GM12891 (cell line): ENCODE data around the gene USH2A.

Experiments
- DNase-seq: peaks from one replicate; pipeline ENCODE4 v3.0.0; 2011; ENCODE audit warnings: low spot score; ENCODE audit not compliant: insufficient read length
- FAIRE-seq: peaks from 2 replicates; lab custom pipeline; 2011; peaks lifted over from hg19 to GRCh38; lab: Jason Lieb, UNC
- PAX5 ChIP-seq: IDR thresholded peaks from 2 replicates; pipeline ENCODE4 v1.6.1; 2011; ENCODE audit warnings: low read length, moderate library complexity, mild to moderate bottlenecking; ENCODE audit not compliant: insufficient read depth, severe bottlenecking
- POLR2A ChIP-seq: IDR thresholded peaks from 2 replicates; pipeline ENCODE4 v1.6.1; 2011; ENCODE audit warnings: low read depth, low read length, control low read depth
- POLR2AphosphoS5 ChIP-seq: IDR thresholded peaks from 2 replicates; pipeline ENCODE4 v1.6.1; 2011; ENCODE audit warnings: low read depth, low read length, control low read depth
- POU2F2 ChIP-seq: IDR thresholded peaks from 2 replicates; pipeline ENCODE4 v1.6.1; 2011; ENCODE audit warnings: low read depth, mild to moderate bottlenecking, control low read depth, low read length, moderate library complexity
- SPI1 ChIP-seq: IDR thresholded peaks from 2 replicates; pipeline ENCODE4 v1.6.1; 2011; ENCODE audit warnings: low read depth, low read length, control low read depth
- TAF1 ChIP-seq: IDR thresholded peaks from 2 replicates; pipeline ENCODE4 v1.6.1; 2011; ENCODE audit warnings: low read depth, low read length, control low read depth

The USH2A gene

DNA sequence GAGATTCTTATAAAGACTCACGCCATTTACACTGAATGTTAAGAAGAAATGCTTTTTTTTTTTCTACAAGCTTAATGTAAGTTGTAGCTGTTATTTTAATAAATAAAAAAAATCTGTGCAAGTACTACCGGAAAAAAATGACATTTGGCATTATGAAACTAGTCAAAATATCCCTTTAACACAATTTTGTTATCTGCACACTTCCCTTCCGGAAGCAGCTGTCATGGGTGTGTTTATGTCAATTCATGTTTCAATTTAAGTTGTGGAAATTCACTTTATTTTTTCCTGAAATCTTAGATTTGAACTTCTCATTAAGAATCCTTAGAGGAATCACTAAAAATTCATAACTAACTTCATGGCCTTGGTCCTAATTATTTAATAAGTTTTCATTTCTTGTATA is 548.0 kb downstream of the USH2A start:
- no peak for DNase-seq
- TF ChIP-seq SPI1 (no peak), POLR2A (no peak), POLR2AphosphoS5 (no peak), PAX5 (no peak), TAF1 (no peak), POU2F2 (no peak)
- FAIRE-seq: no peak

DNA sequence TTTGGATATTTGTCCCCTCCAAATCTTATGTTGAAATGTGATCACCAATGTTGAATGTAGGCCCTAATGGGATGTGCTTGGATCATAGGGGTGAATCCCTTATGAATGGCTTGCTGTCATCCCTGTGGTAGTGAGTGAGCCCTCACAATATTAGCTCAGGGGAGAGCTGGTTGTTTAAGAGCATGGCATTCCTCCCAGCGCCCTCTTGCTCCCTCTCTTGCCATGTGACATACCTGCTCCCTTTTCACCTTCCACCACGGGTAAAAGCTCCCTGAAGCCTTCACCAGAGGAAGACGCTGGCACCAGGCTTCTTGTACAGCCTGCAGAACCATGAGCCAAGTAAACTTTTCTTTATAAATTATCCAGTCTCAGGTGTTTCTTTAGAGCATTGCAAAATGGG is 550.6 kb downstream of the USH2A start:
- DNase-seq: no peak
- no peak for FAIRE-seq
- TF ChIP-seq POU2F2 (no peak), POLR2A (no peak), PAX5 (no peak), POLR2AphosphoS5 (no peak), SPI1 (no peak), TAF1 (no peak)

DNA sequence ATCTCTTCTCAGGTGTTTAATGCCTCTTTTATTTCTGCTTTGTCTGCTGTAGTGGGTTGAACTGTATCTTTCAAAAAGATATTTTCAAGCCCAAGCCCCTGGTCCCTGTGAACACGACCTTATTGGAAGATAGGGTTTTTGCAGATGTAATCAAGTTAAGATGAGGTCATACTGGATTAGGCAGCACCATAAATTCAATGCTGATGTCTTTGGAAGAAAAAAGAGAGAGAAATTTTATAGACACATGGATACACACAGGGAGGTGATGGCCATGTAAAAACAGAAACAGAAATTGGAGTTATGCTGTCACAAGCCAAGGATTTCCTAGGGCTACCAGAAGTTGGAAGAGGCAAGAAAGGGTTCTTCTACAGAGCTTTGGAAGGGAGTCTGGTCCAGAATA is 554.7 kb downstream of the USH2A start:
- DNase-seq (no peak), FAIRE-seq (no peak)
- TF ChIP-seq TAF1 (no peak), PAX5 (no peak), SPI1 (no peak), POLR2AphosphoS5 (no peak), POU2F2 (no peak), POLR2A (no peak)

DNA sequence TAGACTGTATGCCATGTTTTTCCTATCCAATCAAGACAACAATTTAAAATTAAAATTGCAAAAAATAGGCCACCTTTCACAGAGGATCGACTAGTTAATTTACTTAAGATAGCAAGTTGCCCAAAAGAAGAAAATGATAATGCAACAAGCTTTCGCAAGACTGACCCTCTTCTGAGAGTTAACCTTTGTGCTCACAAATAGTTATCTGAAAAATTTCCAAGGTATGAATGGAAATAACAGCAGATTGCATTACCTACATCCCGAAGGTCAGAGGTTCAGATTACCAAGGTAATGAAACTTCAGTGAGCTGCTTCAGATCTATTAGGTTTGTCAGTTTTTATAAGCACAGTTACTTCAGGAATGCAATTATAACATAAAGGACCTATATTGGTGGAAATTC is 558.2 kb downstream of the USH2A start:
- FAIRE-seq (no peak), DNase-seq (no peak)
- TF ChIP-seq POU2F2 (no peak), PAX5 (no peak), TAF1 (no peak), SPI1 (no peak), POLR2A (no peak), POLR2AphosphoS5 (no peak)

DNA sequence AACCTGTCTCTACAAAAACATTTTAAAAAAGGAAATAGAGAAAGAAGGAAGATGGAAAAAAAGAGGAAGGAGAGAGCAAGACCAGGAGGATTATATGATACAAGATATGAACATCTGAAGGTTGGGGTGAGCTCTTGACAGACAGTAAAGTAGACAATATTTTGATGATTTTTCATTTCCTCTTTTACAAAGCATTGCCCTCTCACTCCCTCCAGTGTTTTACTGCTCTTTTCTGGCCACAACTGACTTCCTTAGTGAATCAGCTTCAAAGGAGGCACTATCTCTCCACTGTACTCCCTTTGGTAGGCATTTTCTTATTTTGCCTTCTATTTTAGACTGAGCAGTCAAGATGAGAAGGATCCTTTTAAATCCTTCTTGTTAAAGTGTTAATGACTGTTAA is 559.5 kb downstream of the USH2A start:
- DNase-seq (no peak), FAIRE-seq (no peak)
- no peak for TF ChIP-seq POU2F2
- TF ChIP-seq SPI1: peak; percentile 73
- no peak for TF ChIP-seq TAF1

DNA sequence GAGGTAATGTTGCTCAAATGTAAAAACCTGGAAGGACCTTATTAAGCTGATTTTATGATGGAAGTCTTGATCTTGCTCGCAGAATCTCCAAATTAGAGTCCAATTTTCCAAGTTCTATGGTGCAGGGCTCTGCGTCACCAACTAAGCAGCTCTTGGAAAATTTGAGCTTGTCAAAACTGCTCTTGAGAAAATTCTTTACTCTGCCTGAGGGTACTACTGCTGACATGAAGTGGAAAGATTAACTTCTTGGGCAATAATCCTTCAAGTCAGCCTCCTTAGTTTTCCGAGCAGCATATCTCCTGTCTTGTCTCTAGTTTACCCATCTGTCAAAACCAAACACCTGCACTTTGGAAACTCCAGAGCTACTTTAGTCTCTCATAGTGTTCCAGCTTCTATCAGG is 562.4 kb downstream of the USH2A start:
- no peak for TF ChIP-seq PAX5
- no peak for TF ChIP-seq SPI1
- no peak for TF ChIP-seq POLR2AphosphoS5
- no peak for TF ChIP-seq POLR2A
- TF ChIP-seq TAF1: no peak
- no peak for TF ChIP-seq POU2F2
- FAIRE-seq: no peak
- no peak for DNase-seq

DNA sequence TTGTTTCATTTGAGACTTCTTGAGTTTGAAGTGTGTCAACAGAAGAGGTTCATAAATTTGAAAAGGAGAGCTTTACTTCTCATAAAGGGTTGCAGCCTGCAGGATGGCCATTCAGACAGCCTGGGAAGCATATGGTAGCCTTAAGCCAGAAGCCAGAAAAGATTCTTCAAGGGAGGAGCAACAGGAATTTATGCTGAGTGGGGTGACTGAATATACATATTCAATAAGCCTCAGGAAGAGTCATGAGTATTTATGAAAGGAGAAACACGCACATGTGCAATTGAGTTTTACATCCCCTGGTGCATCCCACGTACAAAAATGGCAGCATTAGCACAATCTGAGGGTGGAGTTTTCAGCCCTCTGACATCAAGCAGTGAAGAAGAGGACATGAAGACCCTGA is 565.9 kb downstream of the USH2A start:
- FAIRE-seq: no peak
- TF ChIP-seq POU2F2 (no peak), SPI1 (no peak), TAF1 (no peak), POLR2AphosphoS5 (no peak), POLR2A (no peak), PAX5 (no peak)
- no peak for DNase-seq

DNA sequence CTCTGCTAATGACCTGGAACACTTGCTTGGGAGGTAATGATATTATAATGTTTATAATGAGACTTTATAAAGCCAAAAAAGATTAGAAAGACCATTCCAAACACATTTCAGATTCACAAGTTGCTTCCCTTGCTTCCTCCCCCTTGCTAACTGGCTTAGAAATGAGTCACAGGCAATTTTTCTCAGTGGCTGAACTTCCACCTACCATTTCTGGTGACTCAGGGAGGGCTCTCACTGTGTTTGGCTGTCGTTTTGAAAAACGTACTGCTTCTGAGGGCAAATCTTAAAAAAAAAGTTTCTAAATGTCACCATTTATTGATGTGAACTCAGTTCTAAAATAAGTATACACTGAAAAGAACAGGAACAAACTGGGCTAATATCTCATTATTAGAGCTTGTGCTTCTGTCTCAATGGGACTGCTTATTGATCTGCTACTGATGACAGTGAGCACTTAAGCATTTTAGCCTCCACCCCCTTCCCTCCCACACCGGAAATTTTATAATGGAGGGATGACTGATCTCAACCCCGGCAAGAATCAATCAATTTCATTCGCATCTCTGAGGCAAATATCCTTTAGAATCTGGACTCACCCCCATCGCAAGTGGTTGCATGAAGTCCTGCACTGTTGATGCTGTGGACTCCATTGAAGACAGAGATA is 577.9 kb downstream of the USH2A start:
- DNase-seq: no peak
- no peak for FAIRE-seq

DNA sequence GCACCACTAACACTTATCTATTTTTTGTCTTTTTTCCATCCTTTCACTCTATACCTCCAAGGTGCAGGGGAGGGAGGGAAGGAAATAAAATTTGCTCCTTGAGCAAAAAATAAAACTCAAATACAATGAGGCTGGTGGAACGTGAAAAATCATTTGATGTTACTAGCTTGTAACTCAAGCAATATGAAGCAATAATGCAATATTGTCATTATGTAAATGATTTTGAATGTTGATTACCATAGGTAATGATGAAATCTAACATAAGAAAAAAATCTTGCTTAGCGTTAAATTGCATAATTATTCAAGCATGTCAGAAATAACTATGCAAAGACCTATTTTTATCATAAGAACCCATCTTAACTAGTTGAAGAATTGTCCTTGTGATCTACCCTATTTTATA is 578.5 kb downstream of the USH2A start:
- FAIRE-seq (no peak), DNase-seq (no peak)
- TF ChIP-seq PAX5 (no peak), SPI1 (no peak), POLR2AphosphoS5 (no peak), POU2F2 (no peak), TAF1 (no peak)

More for the DNA sequence above, 577.9 kb downstream of the USH2A start:
- TF ChIP-seq SPI1 (no peak), PAX5 (no peak), POLR2A (no peak), TAF1 (no peak), POU2F2 (no peak), POLR2AphosphoS5 (no peak)

DNA sequence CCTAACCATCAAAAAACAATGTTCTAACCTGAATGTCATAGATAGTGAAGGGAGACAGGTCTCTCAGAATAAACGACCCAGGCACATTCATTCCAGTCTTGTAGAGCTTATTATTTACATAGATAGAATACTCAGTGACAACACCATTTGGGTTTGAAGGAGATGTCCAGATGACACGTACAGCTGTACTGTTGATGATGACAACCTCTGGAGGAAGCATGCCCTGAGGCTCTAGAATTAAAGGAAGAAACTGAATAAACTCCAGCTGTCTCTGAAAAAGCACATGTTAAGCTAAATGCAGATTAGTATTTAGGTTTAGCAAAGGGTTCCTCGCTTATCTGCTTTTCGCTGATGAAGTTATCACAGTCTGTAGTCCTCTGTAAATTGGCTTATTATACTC is 579.0 kb downstream of the USH2A start:
- no peak for DNase-seq
- FAIRE-seq: no peak
- TF ChIP-seq POLR2A (no peak), SPI1 (no peak), POU2F2 (no peak), PAX5 (no peak), POLR2AphosphoS5 (no peak), TAF1 (no peak)

DNA sequence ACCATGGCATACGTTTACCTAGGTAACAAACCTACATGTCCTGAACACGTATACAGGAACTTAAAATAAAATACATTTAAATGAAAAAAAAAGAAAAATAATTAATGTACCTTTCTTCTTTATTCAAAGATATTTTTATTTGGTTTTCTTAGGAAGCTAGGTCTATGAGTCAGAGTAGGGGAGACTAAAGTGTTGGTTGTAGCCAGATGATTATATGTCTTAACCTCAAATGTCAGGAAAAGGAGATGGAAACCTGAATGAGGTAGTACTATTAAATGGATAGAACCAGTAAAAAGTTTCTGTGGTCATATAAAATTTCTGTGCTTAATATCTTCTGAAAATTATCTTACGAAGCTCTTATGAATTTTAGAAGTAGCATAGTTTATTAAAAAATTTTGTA is 580.3 kb downstream of the USH2A start:
- no peak for FAIRE-seq
- DNase-seq: no peak
- no peak for TF ChIP-seq SPI1
